Measurements from ENCODE around the gene MEOX1.

The MEOX1 gene

GRCh38 chr17:43661699-43662412, at the start of gene MEOX1:
MEOX1 (minus strand) TSS chr17:43661922; CDS start chr17:43661534, 388 bp downstream.
- TF ChIP-seq TAF1 (IDR thresholded peaks at IDR 0.05; ENCODE audit: low read depth) (peak; percentile 63), FOXM1 (IDR thresholded peaks at IDR 0.05; ENCODE audit: borderline replicate concordance, low read depth) (peak; percentile 73), REST (IDR thresholded peaks at IDR 0.05; ENCODE audit: low read depth) (no peak), RAD21 (IDR thresholded peaks at IDR 0.05; ENCODE audit: low read depth) (peak; percentile 15; the same call in 1 of the 2 replicates), EGR1 (IDR thresholded peaks at IDR 0.05) (0 out of 2 replicates have a peak, but pooled peaks have one; percentile 22), ZBTB7A (IDR thresholded peaks at IDR 0.05; ENCODE audit: low read depth) (no peak), NFIC (IDR thresholded peaks at IDR 0.05) (peak; percentile 65), MAX (IDR thresholded peaks at IDR 0.05) (peak; percentile 58; the same call in 1 of the 2 replicates), CREB1 (IDR thresholded peaks at IDR 0.05; ENCODE audit: low read depth) (no peak), TEAD4 (IDR thresholded peaks at IDR 0.05) (peak; percentile 71), EP300 (IDR thresholded peaks at IDR 0.05; ENCODE audit: borderline replicate concordance) (peak; percentile 78), USF1 (IDR thresholded peaks at IDR 0.05) (no peak), TCF12 (IDR thresholded peaks at IDR 0.05; ENCODE audit: low read depth) (peak; percentile 85)

GRCh38 chr17:43710101-43710500, 48.4 kb upstream of the MEOX1 start:
- no peak for TF ChIP-seq RAD21 (IDR thresholded peaks at IDR 0.05; ENCODE audit: low read depth)
- TF ChIP-seq MAX (IDR thresholded peaks at IDR 0.05): no peak
- no peak for TF ChIP-seq CEBPB (IDR thresholded peaks at IDR 0.05)
- no peak for TF ChIP-seq CREB1 (IDR thresholded peaks at IDR 0.05; ENCODE audit: low read depth)
- no peak for TF ChIP-seq ZBTB7A (IDR thresholded peaks at IDR 0.05; ENCODE audit: low read depth)
- TF ChIP-seq REST (IDR thresholded peaks at IDR 0.05; ENCODE audit: low read depth): no peak
- no peak for TF ChIP-seq EP300 (IDR thresholded peaks at IDR 0.05; ENCODE audit: borderline replicate concordance)
- no peak for TF ChIP-seq NFIC (IDR thresholded peaks at IDR 0.05)
- TF ChIP-seq EGR1 (IDR thresholded peaks at IDR 0.05): no peak
- TF ChIP-seq TAF1 (IDR thresholded peaks at IDR 0.05; ENCODE audit: low read depth): no peak
- no peak for TF ChIP-seq YY1 (IDR thresholded peaks at IDR 0.05; ENCODE audit: low read depth)
- TF ChIP-seq USF1 (IDR thresholded peaks at IDR 0.05): no peak
- no peak for TF ChIP-seq FOXM1 (IDR thresholded peaks at IDR 0.05; ENCODE audit: borderline replicate concordance, low read depth)
- TF ChIP-seq TEAD4 (IDR thresholded peaks at IDR 0.05): no peak
- TF ChIP-seq TCF12 (IDR thresholded peaks at IDR 0.05; ENCODE audit: low read depth): no peak

GRCh38 chr17:43709210-43709609, 47.5 kb upstream of the MEOX1 start:
- TF ChIP-seq REST (IDR thresholded peaks at IDR 0.05; ENCODE audit: low read depth): no peak
- no peak for TF ChIP-seq EP300 (IDR thresholded peaks at IDR 0.05; ENCODE audit: borderline replicate concordance)
- TF ChIP-seq TAF1 (IDR thresholded peaks at IDR 0.05; ENCODE audit: low read depth): no peak
- TF ChIP-seq MAX (IDR thresholded peaks at IDR 0.05): no peak
- TF ChIP-seq TEAD4 (IDR thresholded peaks at IDR 0.05): no peak
- no peak for TF ChIP-seq YY1 (IDR thresholded peaks at IDR 0.05; ENCODE audit: low read depth)
- no peak for TF ChIP-seq TCF12 (IDR thresholded peaks at IDR 0.05; ENCODE audit: low read depth)
- TF ChIP-seq CREB1 (IDR thresholded peaks at IDR 0.05; ENCODE audit: low read depth): no peak
- TF ChIP-seq USF1 (IDR thresholded peaks at IDR 0.05): no peak
